ENCODE data around the gene INAFM2.

Gene INAFM2

GRCh38 chr15:40320931-40321371, 2.5 kb upstream of the INAFM2 start (continued):
- TF ChIP-seq ZNF18 (tag by site-specific recombination; IDR thresholded peaks at IDR 0.05) (no peak), ZNF404 (tag by site-specific recombination; IDR thresholded peaks at IDR 0.05) (no peak), ZIC2 (tag by site-specific recombination; IDR thresholded peaks at IDR 0.05) (peak; percentile 68; the same call in 1 of the 2 replicates), ZNF654 (tag by site-specific recombination; IDR thresholded peaks at IDR 0.05; ENCODE audit: low read depth) (peak; percentile 41)
- TF ChIP-seq, protein P1, sequence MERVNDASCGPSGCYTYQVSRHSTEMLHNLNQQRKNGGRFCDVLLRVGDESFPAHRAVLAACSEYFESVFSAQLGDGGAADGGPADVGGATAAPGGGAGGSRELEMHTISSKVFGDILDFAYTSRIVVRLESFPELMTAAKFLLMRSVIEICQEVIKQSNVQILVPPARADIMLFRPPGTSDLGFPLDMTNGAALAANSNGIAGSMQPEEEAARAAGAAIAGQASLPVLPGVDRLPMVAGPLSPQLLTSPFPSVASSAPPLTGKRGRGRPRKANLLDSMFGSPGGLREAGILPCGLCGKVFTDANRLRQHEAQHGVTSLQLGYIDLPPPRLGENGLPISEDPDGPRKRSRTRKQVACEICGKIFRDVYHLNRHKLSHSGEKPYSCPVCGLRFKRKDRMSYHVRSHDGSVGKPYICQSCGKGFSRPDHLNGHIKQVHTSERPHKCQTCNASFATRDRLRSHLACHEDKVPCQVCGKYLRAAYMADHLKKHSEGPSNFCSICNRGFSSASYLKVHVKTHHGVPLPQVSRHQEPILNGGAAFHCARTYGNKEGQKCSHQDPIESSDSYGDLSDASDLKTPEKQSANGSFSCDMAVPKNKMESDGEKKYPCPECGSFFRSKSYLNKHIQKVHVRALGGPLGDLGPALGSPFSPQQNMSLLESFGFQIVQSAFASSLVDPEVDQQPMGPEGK (tag by site-specific recombination; IDR thresholded peaks at IDR 0.05), result peak; percentile 26; the same call in 1 of the 2 replicates

GRCh38 chr15:40322531-40323238, 807 bp upstream of the INAFM2 start:
- peak overlapping the region; percentile 81 for H3K27ac ChIP-seq (ENCODE audit: extremely low read depth, low read depth, low read length)
- H3K4me3 ChIP-seq (ENCODE audit: low read depth, low read length), result peak overlapping the region; percentile 70; the same call in 1 of the 2 replicates
- no peaks in the 10 kb centered on the region for H3K9me3 ChIP-seq (ENCODE audit: control insufficient read depth, insufficient read depth, low read depth, low read length)
- H3K36me3 ChIP-seq (ENCODE audit: control insufficient read depth in 2 of 2, insufficient read depth in 1 of 2, low read length in 2 of 2), result peaks cover 0 to 10% of the 10 kb centered on the region in 2 experiments; a peak in 1 of 3 replicates
- CTCF ChIA-PET, result interaction anchor here (0.7 to 5.2 kb wide), 10 partner anchors 9 to 285 kb away, joined by 4 to 64 read pairs (median 5); no protein-coding TSS in a partner anchor
- POLR2A ChIA-PET, result interaction anchor here (0.6 to 1.5 kb wide), 12 partner anchors 9 to 362 kb away, joined by 3 to 8 read pairs (median 3); partner anchors contain the start of genes CCDC32, IVD and KNSTRN
- H3K4me1 ChIP-seq (ENCODE audit: control insufficient read depth, insufficient read depth, low read length), result peaks cover 13% of the 10 kb centered on the region; the same call in 1 of the 2 replicates
- TF ChIP-seq ZFP37 (tag by site-specific recombination; IDR thresholded peaks at IDR 0.05) (no peak), ZBTB20 (tag by site-specific recombination; IDR thresholded peaks at IDR 0.05) (peak; percentile 77), OSR2 (tag by site-specific recombination; IDR thresholded peaks at IDR 0.05) (no peak), ZBTB7A (tag by site-specific recombination; IDR thresholded peaks at IDR 0.05; ENCODE audit: low read depth) (no peak), ZNF692 (tag by site-specific recombination; IDR thresholded peaks at IDR 0.05) (no peak), ZSCAN4 (tag by site-specific recombination; IDR thresholded peaks at IDR 0.05) (no peak), ZNF266 (tag by site-specific recombination; IDR thresholded peaks at IDR 0.05; ENCODE audit: low read depth) (no peak), ZNF366 (tag by site-specific recombination; conservative IDR thresholded peaks at IDR 0.05) (peak; percentile 32; the same call in 1 of the 2 replicates), ZNF600 (tag by site-specific recombination; IDR thresholded peaks at IDR 0.05) (peak; percentile 73; the same call in 1 of the 2 replicates), WT1 (tag by site-specific recombination; IDR thresholded peaks at IDR 0.05) (peak; percentile 80), ZIC2 (tag by site-specific recombination; IDR thresholded peaks at IDR 0.05) (peak; percentile 88), PRDM1 (tag by site-specific recombination; IDR thresholded peaks at IDR 0.05) (peak; percentile 96), GLIS2 (tag by site-specific recombination; IDR thresholded peaks at IDR 0.05) (peak; percentile 31; the same call in 1 of the 2 replicates), ZBTB11 (tag by site-specific recombination; conservative IDR thresholded peaks at IDR 0.05; ENCODE audit: low read depth) (no peak), HOXA7 (CRISPR knock-in tag; IDR thresholded peaks at IDR 0.05; ENCODE audit: borderline replicate concordance) (no peak), MZF1 (tag by site-specific recombination; IDR thresholded peaks at IDR 0.05; ENCODE audit: borderline replicate concordance) (peak; percentile 72; the same call in 1 of the 2 replicates), ZNF433 (tag by site-specific recombination; IDR thresholded peaks at IDR 0.05; ENCODE audit: low read depth) (no peak), GLI4 (tag by site-specific recombination; IDR thresholded peaks at IDR 0.05) (no peak), ZBTB17 (tag by site-specific recombination; IDR thresholded peaks at IDR 0.05) (peak; percentile 78)
- TF ChIP-seq, protein P1 (tag by site-specific recombination; IDR thresholded peaks at IDR 0.05), result peak; percentile 71
